ENCODE results near the gene EI24.

EI24 gene

DNA sequence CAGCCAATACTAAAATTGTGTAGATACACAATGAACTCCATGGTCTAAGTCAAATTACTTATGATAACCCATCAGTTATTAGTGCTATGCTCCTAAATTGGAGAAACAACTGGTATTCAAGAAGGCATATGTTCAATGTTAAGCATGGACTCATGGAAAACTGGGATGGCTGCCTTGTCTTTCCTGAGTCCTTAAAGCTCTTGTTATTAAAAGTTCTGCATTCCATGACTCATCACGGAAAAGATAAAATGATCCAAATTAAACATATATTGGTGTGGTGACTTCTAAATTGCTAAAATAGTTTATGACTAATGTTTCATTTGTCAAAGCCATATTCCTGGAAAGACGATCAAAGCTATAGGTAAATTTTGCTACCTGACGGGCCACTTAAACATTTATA, 9.4 kb upstream of the EI24 start:
- peaks cover 4% of the 10 kb centered on the region for H3K27me3 ChIP-seq (ENCODE audit: insufficient read depth, low read depth, severe bottlenecking)
- H3K36me3 ChIP-seq, result no peaks in the 10 kb centered on the region
- H3K9me3 ChIP-seq (ENCODE audit: severe bottlenecking), result peaks cover 3% of the 10 kb centered on the region
- no peak overlapping the region for H3K4me3 ChIP-seq (ENCODE audit: low read depth, low read length)
- no peak for DNase-seq
- H3K27ac ChIP-seq, result no peak overlapping the region
- TF ChIP-seq, protein P1, sequence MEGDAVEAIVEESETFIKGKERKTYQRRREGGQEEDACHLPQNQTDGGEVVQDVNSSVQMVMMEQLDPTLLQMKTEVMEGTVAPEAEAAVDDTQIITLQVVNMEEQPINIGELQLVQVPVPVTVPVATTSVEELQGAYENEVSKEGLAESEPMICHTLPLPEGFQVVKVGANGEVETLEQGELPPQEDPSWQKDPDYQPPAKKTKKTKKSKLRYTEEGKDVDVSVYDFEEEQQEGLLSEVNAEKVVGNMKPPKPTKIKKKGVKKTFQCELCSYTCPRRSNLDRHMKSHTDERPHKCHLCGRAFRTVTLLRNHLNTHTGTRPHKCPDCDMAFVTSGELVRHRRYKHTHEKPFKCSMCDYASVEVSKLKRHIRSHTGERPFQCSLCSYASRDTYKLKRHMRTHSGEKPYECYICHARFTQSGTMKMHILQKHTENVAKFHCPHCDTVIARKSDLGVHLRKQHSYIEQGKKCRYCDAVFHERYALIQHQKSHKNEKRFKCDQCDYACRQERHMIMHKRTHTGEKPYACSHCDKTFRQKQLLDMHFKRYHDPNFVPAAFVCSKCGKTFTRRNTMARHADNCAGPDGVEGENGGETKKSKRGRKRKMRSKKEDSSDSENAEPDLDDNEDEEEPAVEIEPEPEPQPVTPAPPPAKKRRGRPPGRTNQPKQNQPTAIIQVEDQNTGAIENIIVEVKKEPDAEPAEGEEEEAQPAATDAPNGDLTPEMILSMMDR (IDR thresholded peaks at IDR 0.05; ENCODE audit: low read depth, low read length), result no peak

DNA sequence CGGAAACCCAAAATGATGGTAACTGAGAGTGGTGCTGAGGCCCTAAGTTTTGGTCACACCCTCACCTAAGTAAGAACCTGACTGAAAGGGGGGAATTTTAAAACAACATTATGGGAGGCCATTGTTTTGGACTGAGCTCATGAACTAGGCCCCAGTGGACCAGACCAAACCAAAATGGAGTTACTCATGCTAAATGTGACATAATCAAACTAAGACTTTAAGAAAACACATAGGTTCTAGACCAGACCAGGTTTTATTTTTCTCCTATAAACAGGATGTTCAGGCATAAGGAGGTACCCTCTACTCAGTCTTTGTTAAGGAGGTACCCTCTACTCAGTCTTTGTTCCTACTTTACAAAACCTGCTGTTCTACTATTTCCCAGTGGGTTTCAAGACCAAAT, 7.4 kb upstream of the EI24 start:
- Histone ChIP-seq H3K27me3 (ENCODE audit: insufficient read depth, low read depth, severe bottlenecking) (peaks cover 4% of the 10 kb centered on the region), H3K27ac (no peak overlapping the region), H3K9me3 (ENCODE audit: severe bottlenecking) (no peaks in the 10 kb centered on the region), H3K4me3 (ENCODE audit: low read depth, low read length) (no peak overlapping the region), H3K36me3 (no peaks in the 10 kb centered on the region)
- TF ChIP-seq, protein P1 (IDR thresholded peaks at IDR 0.05; ENCODE audit: low read depth, low read length), result no peak
- DNase-seq, result no peak

DNA sequence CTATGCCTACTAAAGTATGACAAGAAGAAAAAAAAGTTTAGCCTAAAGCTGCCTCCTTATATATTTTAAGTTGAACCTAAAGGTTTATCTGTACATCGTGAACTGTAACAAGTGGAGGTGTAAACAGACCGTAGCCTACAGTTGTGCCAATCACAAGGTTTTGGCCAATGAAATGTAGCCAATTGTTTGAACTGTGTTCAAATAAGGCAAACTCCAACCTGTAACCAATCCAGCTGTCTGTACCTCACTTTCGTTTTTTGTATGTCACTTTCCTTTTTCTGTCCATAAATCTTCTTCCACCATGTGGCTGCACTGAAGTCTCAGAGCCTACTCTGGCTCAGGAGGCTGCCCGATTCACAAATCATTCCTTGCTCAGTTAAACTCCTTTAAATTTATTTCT, 6.8 kb upstream of the EI24 start:
- H3K9me3 ChIP-seq (ENCODE audit: severe bottlenecking), result no peaks in the 10 kb centered on the region
- no peak for DNase-seq
- peaks cover 4% of the 10 kb centered on the region for H3K27me3 ChIP-seq (ENCODE audit: insufficient read depth, low read depth, severe bottlenecking)
- no peaks in the 10 kb centered on the region for H3K36me3 ChIP-seq
- H3K27ac ChIP-seq, result no peak overlapping the region
- TF ChIP-seq, protein P1 (IDR thresholded peaks at IDR 0.05; ENCODE audit: low read depth, low read length), result no peak
- H3K4me3 ChIP-seq (ENCODE audit: low read depth, low read length), result no peak overlapping the region

DNA sequence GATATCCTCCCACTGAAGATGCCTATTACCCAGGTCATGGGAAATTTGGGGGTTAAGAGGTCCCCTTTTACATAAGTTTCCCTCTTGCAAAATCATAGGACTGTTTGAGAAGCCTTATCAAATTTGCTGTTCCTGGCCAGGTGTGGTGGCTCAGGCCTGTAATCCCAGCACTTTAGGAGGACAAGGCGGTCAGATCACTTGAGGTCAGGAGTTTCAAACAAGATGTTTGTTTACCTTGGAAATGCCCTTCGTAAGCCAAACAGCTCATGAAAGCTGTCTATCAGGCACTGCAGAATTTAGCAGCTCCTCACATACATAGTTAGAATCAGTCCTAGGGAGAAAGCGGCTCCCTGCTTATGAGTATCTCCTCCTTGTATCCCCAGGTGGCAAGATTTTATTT, 4.9 kb upstream of the EI24 start:
- DNase-seq, result no peak
- Histone ChIP-seq H3K27me3 (ENCODE audit: insufficient read depth, low read depth, severe bottlenecking) (peaks cover 2% of the 10 kb centered on the region), H3K27ac (no peak overlapping the region), H3K4me3 (ENCODE audit: low read depth, low read length) (no peak overlapping the region), H3K9me3 (ENCODE audit: severe bottlenecking) (no peaks in the 10 kb centered on the region), H3K36me3 (no peaks in the 10 kb centered on the region)
- TF ChIP-seq, protein P1 (IDR thresholded peaks at IDR 0.05; ENCODE audit: low read depth, low read length), result no peak

DNA sequence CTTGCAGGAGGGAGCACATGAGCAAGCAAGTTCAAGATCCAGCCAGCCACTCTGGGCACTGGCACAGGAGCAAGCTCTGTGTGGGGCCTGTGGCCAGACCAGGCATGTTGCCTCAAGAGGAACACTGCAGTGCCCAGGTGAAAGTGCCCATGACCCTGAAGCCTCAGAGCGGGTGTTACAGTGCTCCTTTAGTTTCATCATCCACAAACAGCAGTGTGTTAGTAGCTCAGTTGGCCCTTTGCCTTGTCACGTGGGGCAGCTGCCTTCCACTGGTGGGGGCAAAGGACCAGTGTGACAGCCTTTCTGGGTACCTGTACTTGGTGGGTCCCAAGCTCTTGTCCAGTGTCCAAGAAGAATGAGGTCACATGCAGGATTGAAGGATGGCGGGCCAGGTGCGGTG, 3.0 kb upstream of the EI24 start:
- H3K27me3 ChIP-seq (ENCODE audit: insufficient read depth, low read depth, severe bottlenecking), result no peaks in the 10 kb centered on the region
- DNase-seq, result no peak
- H3K36me3 ChIP-seq, result peaks cover 3% of the 10 kb centered on the region; the same call in 1 of the 2 replicates
- TF ChIP-seq, protein P1 (IDR thresholded peaks at IDR 0.05; ENCODE audit: low read depth, low read length), result no peak
- no peaks in the 10 kb centered on the region for H3K9me3 ChIP-seq (ENCODE audit: severe bottlenecking)
- no peak overlapping the region for H3K4me3 ChIP-seq (ENCODE audit: low read depth, low read length)
- H3K27ac ChIP-seq, result no peak overlapping the region

DNA sequence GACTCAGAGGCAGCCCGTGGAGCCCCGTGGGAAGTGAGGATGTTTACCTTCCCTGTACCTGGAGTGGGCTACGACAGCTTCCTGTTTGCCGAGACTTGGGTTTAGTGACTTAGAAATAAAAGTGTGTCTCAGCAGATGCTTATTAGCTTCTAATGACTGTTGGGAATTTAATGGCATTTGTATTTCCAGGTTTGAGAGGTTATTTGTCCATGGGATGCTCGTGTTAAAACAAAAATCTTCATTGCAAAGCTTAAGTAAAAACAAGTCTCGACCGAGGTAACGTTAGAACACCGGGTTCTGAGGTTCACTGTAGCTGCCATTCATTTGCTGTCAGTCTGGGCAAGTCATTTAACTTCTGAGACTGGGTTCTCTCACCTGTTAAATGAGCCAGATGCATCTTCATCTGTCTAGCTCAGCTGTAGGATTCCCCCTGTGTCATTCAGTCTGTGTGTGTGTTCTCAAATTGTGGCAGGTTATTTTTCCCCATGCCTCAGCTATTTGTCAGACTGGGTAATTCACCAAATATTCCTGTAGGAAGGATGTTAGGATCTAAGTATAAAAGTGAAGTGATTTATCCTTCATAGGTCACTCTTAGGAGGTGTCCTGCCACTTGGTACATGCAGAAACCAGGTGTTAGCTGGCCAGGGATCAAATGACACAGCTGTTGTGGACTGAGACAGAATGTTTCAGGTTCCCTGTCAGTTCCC, 791 bp downstream of the EI24 start:
- H3K9me3 ChIP-seq (ENCODE audit: severe bottlenecking), result no peaks in the 10 kb centered on the region
- no peaks in the 10 kb centered on the region for H3K27me3 ChIP-seq (ENCODE audit: insufficient read depth, low read depth, severe bottlenecking)
- no peak for DNase-seq
- H3K36me3 ChIP-seq, result peaks cover 21% of the 10 kb centered on the region
- H3K4me3 ChIP-seq (ENCODE audit: low read depth, low read length), result peak overlapping the region; percentile 70
- peak overlapping the region; percentile 90 for H3K27ac ChIP-seq
- TF ChIP-seq, protein P1 (IDR thresholded peaks at IDR 0.05; ENCODE audit: low read depth, low read length), result no peak

All from WERI-Rb-1 (cell line).